NCI-H2196 treated with DMSO at 0.1 percent for 48 hours (cell line): Measurements from ENCODE around the gene DNM2.
"Not testable (repeated sequence)": the region's sequence is repeated elsewhere in the genome, so short reads cannot be mapped to it uniquely, and the experiment has no call there.

Source experiments
- DNase-seq: peaks from one replicate; lab custom pipeline; 2025; ENCODE audit not compliant: unreplicated experiment; lab: John Stamatoyannopoulos, UW

Gene DNM2

GRCh38 chr19:10831987-10832938, 114.4 kb downstream of the DNM2 start:
- no peak for DNase-seq

- DNase-seq, result no peak
These were observed 115.0 kb downstream of the DNM2 start for GRCh38 chr19:10832939-10833296.

- DNase-seq, result no peak
These were observed 117.3 kb downstream of the DNM2 start for GRCh38 chr19:10835089-10835753.

- DNase-seq, result peak; percentile 99
These were observed 118.0 kb downstream of the DNM2 start, which contains the start of gene TMED1 for GRCh38 chr19:10835754-10836478. TMED1 (minus strand) TSS chr19:10836212; CDS start chr19:10836191, 21 bp downstream.

- DNase-seq, result peak; percentile 82
These were observed 118.8 kb downstream of the DNM2 start for GRCh38 chr19:10836479-10837330.

- not testable (repeated sequence) for DNase-seq
These were observed 119.8 kb downstream of the DNM2 start for GRCh38 chr19:10837649-10838048.

GRCh38 chr19:10838377-10838776, 120.5 kb downstream of the DNM2 start:
- no peak for DNase-seq

GRCh38 chr19:10839114-10840050, 121.5 kb downstream of the DNM2 start:
- DNase-seq, result no peak

GRCh38 chr19:10842788-10843187, 124.9 kb downstream of the DNM2 start:
- no peak for DNase-seq

GRCh38 chr19:10846500-10847202, 128.8 kb downstream of the DNM2 start:
- DNase-seq, result no peak

GRCh38 chr19:10848230-10848856, 130.5 kb downstream of the DNM2 start, which contains the start of gene C19orf38:
C19orf38 (plus strand) TSS chr19:10848415; CDS start chr19:10848509, 94 bp downstream.
- no peak for DNase-seq

GRCh38 chr19:10850631-10851030, 132.8 kb downstream of the DNM2 start:
- DNase-seq, result no peak

- DNase-seq, result no peak
These were observed 134.4 kb downstream of the DNM2 start for GRCh38 chr19:10852098-10852800.

- no peak for DNase-seq
These were observed 135.1 kb downstream of the DNM2 start for GRCh38 chr19:10852941-10853340.

GRCh38 chr19:10854350-10855089, 136.6 kb downstream of the DNM2 start:
- no peak for DNase-seq

GRCh38 chr19:10855879-10856522, 138.1 kb downstream of the DNM2 start:
- DNase-seq, result no peak
